K562 (cell line): Measurements from ENCODE around the gene MLH1.
"Not testable (repeated sequence)": the region's sequence is repeated elsewhere in the genome, so short reads cannot be mapped to it uniquely, and the experiment has no call there.

Experiments
- E2F3 ChIP-seq: fragments of 250-450 bp; sonication (Bioruptor Pico); IDR thresholded peaks from 2 replicates; pipeline ENCODE4 v1.4.0; 2020; ENCODE audit warnings: mild to moderate bottlenecking
- EZH2 ChIP-seq: IDR thresholded peaks from 2 replicates; pipeline ENCODE4 v1.6.1; 2012; ENCODE audit warnings: low read depth, mild to moderate bottlenecking, inconsistent platforms, low read length, borderline replicate concordance
- GABPA ChIP-seq: fragments of 200-800 bp; sonication (Bioruptor generic); conservative IDR thresholded peaks from 2 replicates; pipeline ENCODE4 v1.6.1; 2016; ENCODE audit warnings: low read depth, missing genetic modification characterization, missing compliant biosample characterization
- MAFG ChIP-seq: fragments of 450-650 bp; conservative IDR thresholded peaks from 2 replicates; pipeline ENCODE4 v1.6.1; 2016; ENCODE audit warnings: missing genetic modification characterization, missing compliant biosample characterization
- POLR2A ChIP-seq: fragments of 450-650 bp; conservative IDR thresholded peaks from 2 replicates; pipeline ENCODE4 v1.6.1; 2016
- SMC3 ChIP-seq: conservative IDR thresholded peaks from 2 replicates; pipeline ENCODE4 v1.6.1; 2011; ENCODE audit warnings: low read depth, low read length, improper control_type of control experiment; ENCODE audit not compliant: insufficient read depth
- TAF7 ChIP-seq: fragments of 450-650 bp; IDR thresholded peaks from 2 replicates; pipeline ENCODE4 v1.6.1; 2016; ENCODE audit warnings: missing genetic modification characterization, missing compliant biosample characterization
- TBL1XR1 ChIP-seq, 2 experiments: IDR thresholded peaks; 2 replicates each; pipeline ENCODE4 v1.6.1; 2012; ENCODE audit warnings: improper control_type of control experiment in 2 of 2, low read length in 2 of 2, mild to moderate bottlenecking in 1 of 2
- ZC3H4 ChIP-seq: sonication (generic); formaldehyde crosslinking; IDR thresholded peaks from 2 replicates; pipeline ENCODE4 v1.9.0; 2021; ENCODE audit warnings: missing genetic modification reagents, borderline replicate concordance
- ZNF551 ChIP-seq: fragments of 250-450 bp; sonication (Bioruptor Pico); IDR thresholded peaks from 2 replicates; pipeline ENCODE4 v1.5.0; 2021; ENCODE audit warnings: mild to moderate bottlenecking, moderate library complexity
- TF ChIP-seq, protein P1 (sequence below): sonication (generic); formaldehyde crosslinking; IDR thresholded peaks from 2 replicates; pipeline ENCODE4 v1.9.0; 2022; ENCODE audit warnings: mild to moderate bottlenecking, missing genetic modification reagents
- TF ChIP-seq, protein P2 (sequence below), 3 experiments: IDR thresholded peaks in 2 of 3; conservative IDR thresholded peaks in 1 of 3; 2 replicates each; pipeline ENCODE4 v1.5.1; 2011 to 2012; ENCODE audit warnings: low read length in 3 of 3, mild to moderate bottlenecking in 3 of 3, control low read depth in 2 of 3, improper control_type of control experiment in 1 of 3, inconsistent platforms in 1 of 3, low read depth in 1 of 3, mixed read lengths in 1 of 3, moderate library complexity in 1 of 3; ENCODE audit not compliant: insufficient read depth in 2 of 3

DNA sequence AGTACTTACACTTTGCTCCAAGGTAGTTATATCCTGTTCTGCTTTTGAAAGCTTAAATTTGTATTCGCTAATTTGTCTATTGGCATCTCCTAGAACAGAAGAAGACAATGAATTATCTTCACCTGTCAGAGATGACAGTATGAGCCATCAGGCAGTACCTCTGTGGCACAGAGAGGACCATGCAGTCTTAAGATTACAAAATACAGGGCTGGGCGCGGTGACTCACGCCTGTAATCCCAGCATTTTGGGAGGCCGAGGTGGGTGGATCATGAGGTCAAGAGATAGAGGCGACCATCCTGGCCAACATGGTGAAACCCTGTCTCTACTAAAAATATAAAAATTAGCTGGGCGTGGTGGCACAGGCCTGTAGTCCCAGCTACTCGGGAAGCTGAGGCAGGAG, 61.8 kb downstream of the MLH1 start:
- TF ChIP-seq, protein P1, sequence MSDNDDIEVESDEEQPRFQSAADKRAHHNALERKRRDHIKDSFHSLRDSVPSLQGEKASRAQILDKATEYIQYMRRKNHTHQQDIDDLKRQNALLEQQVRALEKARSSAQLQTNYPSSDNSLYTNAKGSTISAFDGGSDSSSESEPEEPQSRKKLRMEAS (CRISPR knock-in tag) = not testable (repeated sequence)
- TF ChIP-seq MAFG (tag); TAF7; E2F3; GABPA; EZH2; ZC3H4 (CRISPR knock-in tag); SMC3; POLR2A; TBL1XR1 (IDR thresholded peaks at IDR 0.05; ENCODE audit: low read length in 2 of 2); ZNF551 (CRISPR knock-in tag): not testable (repeated sequence)
- TF ChIP-seq, protein P2, sequence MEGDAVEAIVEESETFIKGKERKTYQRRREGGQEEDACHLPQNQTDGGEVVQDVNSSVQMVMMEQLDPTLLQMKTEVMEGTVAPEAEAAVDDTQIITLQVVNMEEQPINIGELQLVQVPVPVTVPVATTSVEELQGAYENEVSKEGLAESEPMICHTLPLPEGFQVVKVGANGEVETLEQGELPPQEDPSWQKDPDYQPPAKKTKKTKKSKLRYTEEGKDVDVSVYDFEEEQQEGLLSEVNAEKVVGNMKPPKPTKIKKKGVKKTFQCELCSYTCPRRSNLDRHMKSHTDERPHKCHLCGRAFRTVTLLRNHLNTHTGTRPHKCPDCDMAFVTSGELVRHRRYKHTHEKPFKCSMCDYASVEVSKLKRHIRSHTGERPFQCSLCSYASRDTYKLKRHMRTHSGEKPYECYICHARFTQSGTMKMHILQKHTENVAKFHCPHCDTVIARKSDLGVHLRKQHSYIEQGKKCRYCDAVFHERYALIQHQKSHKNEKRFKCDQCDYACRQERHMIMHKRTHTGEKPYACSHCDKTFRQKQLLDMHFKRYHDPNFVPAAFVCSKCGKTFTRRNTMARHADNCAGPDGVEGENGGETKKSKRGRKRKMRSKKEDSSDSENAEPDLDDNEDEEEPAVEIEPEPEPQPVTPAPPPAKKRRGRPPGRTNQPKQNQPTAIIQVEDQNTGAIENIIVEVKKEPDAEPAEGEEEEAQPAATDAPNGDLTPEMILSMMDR (IDR thresholded peaks at IDR 0.05 in 2 of 3, conservative IDR thresholded peaks at IDR 0.05 in 1 of 3; ENCODE audit: insufficient read depth in 2 of 3, low read depth in 1 of 3, low read length in 3 of 3) = not testable (repeated sequence)
